Kidney (tissue), 14 donors: ENCODE results near the gene XYLB. TPM values are rescaled to one million over a fixed set of nuclear protein-coding genes. Genes with fewer than 3 reads are reported as not detected.

ENCODE experiments used
- DNase-seq, 5 donors: peaks; one replicate each; pipeline ENCODE4 v3.0.0-alpha.2; 2013 to 2020
- FAIRE-seq: peaks from 2 replicates; lab custom pipeline; 2012; peaks lifted over from hg19 to GRCh38; lab: Jason Lieb, UNC
- H3K27ac ChIP-seq, 2 donors: one replicate each; pipeline ENCODE4 v1.7.0; 2013; ENCODE audit warnings: low read depth in 2 of 2, low read length in 2 of 2, inconsistent platforms in 1 of 2
- H3K27me3 ChIP-seq: one replicate; pipeline ENCODE4 v1.7.1; 2013; ENCODE audit warnings: low read length, inconsistent platforms; ENCODE audit not compliant: control insufficient read depth, insufficient read depth
- H3K36me3 ChIP-seq, 3 donors: one replicate each; pipeline versions ENCODE4 v1.7.0 to v1.7.1; 2013; ENCODE audit warnings: low read length in 3 of 3, control low read depth in 1 of 3, inconsistent platforms in 1 of 3; ENCODE audit not compliant: insufficient read depth in 3 of 3, control insufficient read depth in 2 of 3
- H3K4me1 ChIP-seq, 3 donors: one replicate each; pipeline versions ENCODE4 v1.7.0 to v1.7.1; 2013; ENCODE audit warnings: low read length in 3 of 3, inconsistent platforms in 1 of 3, low read depth in 1 of 3; ENCODE audit not compliant: control insufficient read depth in 2 of 3, insufficient read depth in 2 of 3
- H3K4me3 ChIP-seq, 3 donors: one replicate each; pipeline versions ENCODE4 v1.7.0 to v1.8.1; 2013; ENCODE audit warnings: low read length in 3 of 3, control low read depth in 1 of 3, inconsistent platforms in 1 of 3
- H3K9ac ChIP-seq, 3 donors: one replicate each; pipeline versions ENCODE4 v1.7.0 to v1.7.1; 2013; ENCODE audit warnings: low read length in 3 of 3, control low read depth in 1 of 3, inconsistent platforms in 1 of 3
- H3K9me3 ChIP-seq, 3 donors: one replicate each; pipeline versions ENCODE4 v1.7.0 to v1.7.1; 2013; ENCODE audit warnings: low read length in 3 of 3, control low read depth in 1 of 3, inconsistent platforms in 1 of 3; ENCODE audit not compliant: control insufficient read depth in 2 of 3, insufficient read depth in 1 of 3
- CTCF ChIP-seq: IDR thresholded peaks from 3 replicates; pipeline ENCODE4 v1.5.1; 2012; ENCODE audit warnings: mild to moderate bottlenecking, moderate library complexity, borderline replicate concordance; ENCODE audit not compliant: insufficient read depth; ENCODE audit errors: extremely low read depth
- intact Hi-C: fragments of 100-400 bp; cut with DNase I; formaldehyde crosslinking; loops from one replicate; pipeline ENCODE4 v1.11.1; 2022
- polyA plus RNA-seq: library from polyadenylated mRNA; stranded (reverse); fragments of 350-450 nt; fragmentation: Illumina TruSeq; extraction: RNeasy Lipid Tissue Mini Kit (QIAGEN cat#74804); gene quantifications from one replicate; pipeline ENCODE4 v1.2.3, GENCODE V29; 2014; ENCODE audit warnings: low read depth, low replicate concordance; ENCODE audit not compliant: insufficient read depth
- total RNA-seq: library from RNA; stranded (reverse); fragmentation: NEBNext Ultra II Directional; extraction: Animal tissue kit (Norgen Biotek cat#: 25700); gene quantifications from one replicate; pipeline ENCODE4 v1.2.1, GENCODE V29; 2021
- donor health status: control.
- donor health status: control.
- donor health status: control.
- donor health status: control.
- donor health status: control.
- donor health status: DM: yes; HTN: yes; CAD: no.
- donor health status: Normal renal cell carcinoma (clear cell type).

Gene XYLB
- total and polyA plus RNA-seq, 2 donors from 2014 or later = 6.0 to 7.9 TPM

- Histone ChIP-seq H3K27ac (no peak overlapping the region), H3K4me1 (peaks cover 0 to 5% (median 0%) of the 10 kb centered on the region in 3 donors), H3K9ac (peak overlapping the region in 1 of 3 donors; percentile 59), H3K27me3 (no peaks in the 10 kb centered on the region), H3K36me3 (no peaks in the 10 kb centered on the region), H3K4me3 (peak overlapping the region; percentile 30 to 70 (median 54)), H3K9me3 (no peaks in the 10 kb centered on the region)
- FAIRE-seq (no peak), DNase-seq (peak in 1 of 5 donors; percentile 7)
- intact Hi-C loops = no loop called here
- TF ChIP-seq CTCF = no peak
Observed at GRCh38 chr3:38347421-38348200, 1.0 kb downstream of the XYLB start.

GRCh38 chr3:38348903-38349302 lies 2.3 kb downstream of the XYLB start:
- Histone ChIP-seq H3K27me3 (no peaks in the 10 kb centered on the region), H3K4me1 (peaks cover 0 to 5% (median 0%) of the 10 kb centered on the region in 3 donors), H3K9me3 (no peaks in the 10 kb centered on the region), H3K36me3 (no peaks in the 10 kb centered on the region), H3K27ac (no peak overlapping the region), H3K4me3 (no peak overlapping the region), H3K9ac (no peak overlapping the region)
- FAIRE-seq (no peak), DNase-seq (no peak)
- no peak for TF ChIP-seq CTCF
- intact Hi-C loops = no loop called here

GRCh38 chr3:38349684-38350359 lies 3.2 kb downstream of the XYLB start:
- intact Hi-C loops = no loop called here
- no peak for FAIRE-seq

More at GRCh38 chr3:38349684-38350359, 3.2 kb downstream of the XYLB start:
- Histone ChIP-seq H3K4me1 (peaks cover 0 to 5% (median 0%) of the 10 kb centered on the region in 3 donors), H3K4me3 (no peak overlapping the region), H3K9ac (no peak overlapping the region), H3K9me3 (no peaks in the 10 kb centered on the region), H3K36me3 (no peaks in the 10 kb centered on the region), H3K27ac (no peak overlapping the region), H3K27me3 (no peaks in the 10 kb centered on the region)
- TF ChIP-seq CTCF = no peak
- no peak for DNase-seq
